Measurements from ENCODE around the gene RMND1.
"Not testable (repeated sequence)": the region's sequence is repeated elsewhere in the genome, so short reads cannot be mapped to it uniquely, and the experiment has no call there.

Gene RMND1

GRCh38 chr6:151413372-151414145 lies 38.4 kb downstream of the RMND1 start:
- DNase-seq = peak; percentile 59

- DNase-seq = no peak
Observed at GRCh38 chr6:151412909-151413308, 39.0 kb downstream of the RMND1 start.

GRCh38 chr6:151409679-151410078 lies 42.2 kb downstream of the RMND1 start:
- no peak for DNase-seq

GRCh38 chr6:151409260-151409659 lies 42.7 kb downstream of the RMND1 start:
- DNase-seq = no peak

- DNase-seq = no peak
Observed at GRCh38 chr6:151408858-151409257, 43.1 kb downstream of the RMND1 start.

GRCh38 chr6:151403919-151404308 lies 48.0 kb downstream of the RMND1 start:
- no peak for DNase-seq

GRCh38 chr6:151402228-151402627 lies 49.7 kb downstream of the RMND1 start:
- no peak for DNase-seq

- DNase-seq = no peak
Observed at GRCh38 chr6:151400473-151400872, 51.5 kb downstream of the RMND1 start.

- DNase-seq = no peak
Observed at GRCh38 chr6:151399679-151400078, 52.2 kb downstream of the RMND1 start.

- no peak for DNase-seq
Observed at GRCh38 chr6:151393410-151393809, 58.5 kb downstream of the RMND1 start.

- no peak for DNase-seq
Observed at GRCh38 chr6:151392427-151392826, 59.5 kb downstream of the RMND1 start.

GRCh38 chr6:151391471-151392413 lies 60.2 kb downstream of the RMND1 start, which contains the start of gene ZBTB2:
Gene ZBTB2, minus strand, starts transcription at chr6:151391559. Its CDS starts 17,922 bp downstream, at chr6:151373637.
- DNase-seq = peak; percentile 56

- DNase-seq = peak; percentile 81
Observed at GRCh38 chr6:151390851-151391470, 61.0 kb downstream of the RMND1 start.

- DNase-seq = peak; percentile 96
Observed at GRCh38 chr6:151390276-151390850, 61.6 kb downstream of the RMND1 start.

- DNase-seq = no peak
Observed at GRCh38 chr6:151389618-151390275, 62.2 kb downstream of the RMND1 start.

- no peak for DNase-seq
Observed at GRCh38 chr6:151388997-151389617, 62.8 kb downstream of the RMND1 start.

GRCh38 chr6:151388236-151388635 lies 63.7 kb downstream of the RMND1 start:
- no peak for DNase-seq

- no peak for DNase-seq
Observed at GRCh38 chr6:151387175-151387970, 64.6 kb downstream of the RMND1 start.

- no peak for DNase-seq
Observed at GRCh38 chr6:151385177-151385576, 66.7 kb downstream of the RMND1 start.

- DNase-seq = no peak
Observed at GRCh38 chr6:151384151-151384550, 67.8 kb downstream of the RMND1 start.

GRCh38 chr6:151382631-151383030 lies 69.3 kb downstream of the RMND1 start:
- DNase-seq = not testable (repeated sequence)

Measured in activated gamma-delta T cell treated with Interleukin-2 at 50 U/mL for 16 hours (primary cell).